Mammary epithelial cell (primary cell): ENCODE results near the gene EPHB2.

ENCODE experiments used
- CTCF ChIP-seq, 2 donors: IDR thresholded peaks in 1 of 2; conservative IDR thresholded peaks in 1 of 2; 2 replicates each; pipeline ENCODE4 v1.5.1; 2011 to 2012; ENCODE audit warnings: inconsistent platforms in 2 of 2, low read length in 2 of 2, mild to moderate bottlenecking in 2 of 2, control low read depth in 1 of 2, low read depth in 1 of 2; ENCODE audit not compliant: insufficient read depth in 1 of 2; ENCODE audit errors: extremely low read depth in 1 of 2
- EZH2 ChIP-seq: IDR thresholded peaks from 2 replicates; pipeline ENCODE4 v1.6.1; 2012; ENCODE audit warnings: low read length, inconsistent platforms, borderline replicate concordance

GRCh38 chr1:22875241-22875640, 164.6 kb downstream of the EPHB2 start:
- TF ChIP-seq EZH2, result no peak
- TF ChIP-seq CTCF (conservative IDR thresholded peaks at IDR 0.05 in 1 of 2, IDR thresholded peaks at IDR 0.05 in 1 of 2; ENCODE audit: extremely low read depth in 1 of 2, insufficient read depth in 1 of 2, low read depth in 1 of 2, low read length in 2 of 2), result no peak
